HUES6 (cell line): ENCODE measurements around the gene PI4KA.
"Not testable (repeated sequence)": the region's sequence is repeated elsewhere in the genome, so short reads cannot be mapped to it uniquely, and the experiment has no call there.

Experiments used
- H3K27ac ChIP-seq: 2 replicates; pipeline ENCODE4 v1.7.0; 2013; ENCODE audit warnings: low read depth, mild to moderate bottlenecking, low read length, inconsistent platforms
- H3K27me3 ChIP-seq: 2 replicates; pipeline ENCODE4 v1.6.1; 2013; ENCODE audit warnings: low read length; ENCODE audit not compliant: control insufficient read depth, insufficient read depth
- H3K36me3 ChIP-seq: 2 replicates; pipeline ENCODE4 v1.6.1; 2013; ENCODE audit warnings: low read length; ENCODE audit not compliant: control insufficient read depth, insufficient read depth
- H3K4me1 ChIP-seq: 2 replicates; pipeline ENCODE4 v1.6.1; 2013; ENCODE audit warnings: low read length; ENCODE audit not compliant: control insufficient read depth, insufficient read depth
- H3K4me3 ChIP-seq: 2 replicates; pipeline ENCODE4 v1.5.1; 2013; ENCODE audit warnings: low read depth, low read length
- H3K9ac ChIP-seq: one replicate; pipeline ENCODE4 v1.6.1; 2013; ENCODE audit warnings: mild to moderate bottlenecking, low read length
- H3K9me3 ChIP-seq: 2 replicates; pipeline ENCODE4 v1.6.1; 2013; ENCODE audit warnings: low read depth, low read length; ENCODE audit not compliant: control insufficient read depth, insufficient read depth

Gene PI4KA

GRCh38 chr22:20672082-20672424, 186.6 kb downstream of the PI4KA start:
- no peaks in the 10 kb centered on the region for H3K27me3 ChIP-seq
- H3K4me1 ChIP-seq = no peaks in the 10 kb centered on the region
- no peaks in the 10 kb centered on the region for H3K9me3 ChIP-seq
- H3K27ac ChIP-seq = no peak overlapping the region
- H3K4me3 ChIP-seq = no peak overlapping the region
- H3K36me3 ChIP-seq = no peaks in the 10 kb centered on the region
- no peak overlapping the region for H3K9ac ChIP-seq

GRCh38 chr22:20671409-20672081, 187.1 kb downstream of the PI4KA start:
- no peak overlapping the region for H3K27ac ChIP-seq
- no peaks in the 10 kb centered on the region for H3K36me3 ChIP-seq
- no peak overlapping the region for H3K4me3 ChIP-seq

GRCh38 chr22:20670457-20671261, 188.0 kb downstream of the PI4KA start:
- H3K4me3 ChIP-seq, H3K36me3 ChIP-seq, H3K4me1 ChIP-seq, H3K9ac ChIP-seq, H3K27ac ChIP-seq, H3K9me3 ChIP-seq, H3K27me3 ChIP-seq: not testable (repeated sequence)

More at GRCh38 chr22:20671409-20672081, 187.1 kb downstream of the PI4KA start:
- no peaks in the 10 kb centered on the region for H3K27me3 ChIP-seq
- H3K9me3 ChIP-seq = no peaks in the 10 kb centered on the region
- H3K9ac ChIP-seq = no peak overlapping the region
- H3K4me1 ChIP-seq = no peaks in the 10 kb centered on the region

GRCh38 chr22:20669884-20670283, 188.7 kb downstream of the PI4KA start:
- H3K4me1 ChIP-seq, H3K27me3 ChIP-seq, H3K9ac ChIP-seq, H3K9me3 ChIP-seq, H3K4me3 ChIP-seq, H3K36me3 ChIP-seq, H3K27ac ChIP-seq: not testable (repeated sequence)

GRCh38 chr22:20669471-20669870, 189.1 kb downstream of the PI4KA start:
- H3K9me3 ChIP-seq, H3K9ac ChIP-seq, H3K27me3 ChIP-seq, H3K36me3 ChIP-seq, H3K27ac ChIP-seq, H3K4me1 ChIP-seq, H3K4me3 ChIP-seq: not testable (repeated sequence)

GRCh38 chr22:20668769-20669168, 189.8 kb downstream of the PI4KA start:
- not testable (repeated sequence) for H3K9ac ChIP-seq, H3K4me3 ChIP-seq, H3K4me1 ChIP-seq, H3K27me3 ChIP-seq, H3K9me3 ChIP-seq, H3K27ac ChIP-seq, H3K36me3 ChIP-seq

GRCh38 chr22:20668226-20668625, 190.4 kb downstream of the PI4KA start:
- not testable (repeated sequence) for H3K36me3 ChIP-seq, H3K9me3 ChIP-seq

GRCh38 chr22:20667548-20667947, 191.1 kb downstream of the PI4KA start:
- not testable (repeated sequence) for H3K27ac ChIP-seq, H3K4me1 ChIP-seq, H3K9ac ChIP-seq, H3K4me3 ChIP-seq, H3K27me3 ChIP-seq, H3K9me3 ChIP-seq, H3K36me3 ChIP-seq

More at GRCh38 chr22:20668226-20668625, 190.4 kb downstream of the PI4KA start:
- H3K9ac ChIP-seq, H3K4me1 ChIP-seq, H3K27ac ChIP-seq, H3K27me3 ChIP-seq, H3K4me3 ChIP-seq: not testable (repeated sequence)

GRCh38 chr22:20666560-20666959, 192.1 kb downstream of the PI4KA start:
- Histone ChIP-seq H3K9ac (no peak overlapping the region), H3K4me1 (no peaks in the 10 kb centered on the region), H3K4me3 (no peak overlapping the region), H3K36me3 (no peaks in the 10 kb centered on the region), H3K27ac (no peak overlapping the region), H3K27me3 (no peaks in the 10 kb centered on the region), H3K9me3 (no peaks in the 10 kb centered on the region)

- Histone ChIP-seq H3K36me3 (no peaks in the 10 kb centered on the region), H3K9ac (no peak overlapping the region), H3K27me3 (no peaks in the 10 kb centered on the region), H3K27ac (no peak overlapping the region), H3K9me3 (no peaks in the 10 kb centered on the region), H3K4me3 (no peak overlapping the region), H3K4me1 (no peaks in the 10 kb centered on the region)
These were observed 194.0 kb downstream of the PI4KA start for GRCh38 chr22:20664594-20664959.

- H3K36me3 ChIP-seq = no peaks in the 10 kb centered on the region
These were observed 194.5 kb downstream of the PI4KA start for GRCh38 chr22:20663941-20664593.

More at GRCh38 chr22:20663941-20664593, 194.5 kb downstream of the PI4KA start:
- Histone ChIP-seq H3K4me3 (no peak overlapping the region), H3K27me3 (no peaks in the 10 kb centered on the region), H3K9ac (no peak overlapping the region), H3K4me1 (no peaks in the 10 kb centered on the region), H3K27ac (no peak overlapping the region), H3K9me3 (no peaks in the 10 kb centered on the region)
